Kidney glomerular epithelial cell (primary cell): ENCODE results near the gene GALNTL6.

Experiments used
- DNase-seq: peaks from one replicate; lab custom pipeline; 2025; lab: John Stamatoyannopoulos, UW

Gene GALNTL6

DNA sequence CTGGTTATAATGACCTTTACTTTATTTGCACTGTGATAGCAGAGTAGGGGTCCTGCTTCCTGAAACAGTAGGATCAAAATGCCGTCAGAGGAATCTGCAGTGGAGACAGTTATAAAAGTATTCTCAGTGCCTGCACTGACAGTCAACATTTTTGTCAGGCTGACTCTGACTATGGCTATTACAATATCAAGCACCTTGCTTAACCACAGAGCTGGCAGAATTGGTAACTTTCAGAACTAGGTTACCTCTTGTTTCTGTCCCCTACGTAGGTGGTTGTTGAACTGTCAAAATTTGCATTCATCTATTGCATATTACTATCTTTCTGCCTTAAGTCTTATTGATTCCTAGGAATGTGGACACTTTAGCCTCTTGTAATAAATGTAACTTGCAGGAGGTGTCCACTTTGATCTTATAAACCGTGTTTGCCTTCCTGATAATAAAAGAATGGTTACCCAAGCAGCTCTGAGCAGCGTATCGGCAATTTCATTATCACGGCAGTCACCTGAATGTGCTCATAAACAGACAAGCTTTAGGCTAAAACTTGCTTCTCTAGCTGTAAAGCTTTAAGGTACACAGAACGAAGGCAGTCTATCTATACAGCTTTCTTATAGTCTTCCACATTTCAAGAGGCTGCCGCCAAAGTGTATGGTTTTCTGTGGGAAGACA is 1002.4 kb downstream of the GALNTL6 start:
- DNase-seq = no peak

DNA sequence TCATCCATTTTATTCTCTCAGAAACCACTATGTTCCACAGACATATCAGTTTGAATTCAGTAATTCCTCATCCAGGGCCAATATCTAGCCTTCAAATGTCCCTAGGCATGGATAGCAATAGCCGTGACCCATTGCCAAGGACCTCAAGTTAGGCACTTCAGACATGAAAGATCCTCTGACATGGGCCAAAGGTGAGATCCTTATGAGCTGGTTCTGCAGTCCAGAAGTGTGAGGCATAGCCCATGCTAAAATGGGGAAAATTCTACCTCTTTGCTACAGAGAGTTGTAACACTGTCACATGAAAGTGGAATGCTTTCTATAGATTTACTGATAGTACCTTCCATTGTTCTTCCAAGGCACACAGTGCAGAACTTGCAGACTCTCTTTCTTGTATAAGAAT is 1005.7 kb downstream of the GALNTL6 start:
- DNase-seq = no peak

DNA sequence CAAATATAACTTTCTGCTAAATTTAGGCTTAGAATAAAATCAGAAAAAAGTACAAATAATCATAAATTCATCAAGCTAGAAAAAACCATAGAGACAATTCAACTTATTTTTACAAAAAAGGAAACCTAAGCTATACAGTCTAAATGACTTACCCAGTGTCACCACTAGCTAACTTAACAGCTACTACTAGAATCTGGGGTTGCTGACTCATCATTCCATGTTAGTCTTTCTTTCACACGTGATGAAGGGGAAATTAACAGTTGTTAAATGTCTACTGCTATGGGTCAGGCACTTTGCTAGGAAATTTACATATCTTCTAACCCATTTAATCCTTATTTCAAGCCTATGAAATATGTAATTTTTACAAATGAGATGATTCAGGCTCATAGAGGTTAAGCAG is 1006.1 kb downstream of the GALNTL6 start:
- DNase-seq = no peak

DNA sequence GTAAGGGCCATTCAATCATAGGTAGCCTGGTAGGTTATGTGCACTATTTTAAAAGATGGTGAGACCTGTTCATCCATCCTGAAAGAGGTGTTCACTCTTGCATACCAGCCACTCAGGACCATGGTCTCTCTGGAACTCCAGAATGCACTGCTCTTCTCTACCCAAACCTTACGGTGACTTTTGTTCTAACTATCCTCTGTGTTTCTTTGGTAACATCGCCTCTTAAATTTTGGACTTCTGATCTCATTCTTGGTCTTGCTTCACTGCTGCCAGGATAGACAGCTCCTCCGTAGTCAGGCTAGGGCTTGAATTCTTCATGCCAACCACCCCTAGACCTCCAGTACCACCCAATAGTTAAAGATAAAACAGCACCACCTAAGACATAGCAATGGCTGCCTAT is 1009.1 kb downstream of the GALNTL6 start:
- no peak for DNase-seq

DNA sequence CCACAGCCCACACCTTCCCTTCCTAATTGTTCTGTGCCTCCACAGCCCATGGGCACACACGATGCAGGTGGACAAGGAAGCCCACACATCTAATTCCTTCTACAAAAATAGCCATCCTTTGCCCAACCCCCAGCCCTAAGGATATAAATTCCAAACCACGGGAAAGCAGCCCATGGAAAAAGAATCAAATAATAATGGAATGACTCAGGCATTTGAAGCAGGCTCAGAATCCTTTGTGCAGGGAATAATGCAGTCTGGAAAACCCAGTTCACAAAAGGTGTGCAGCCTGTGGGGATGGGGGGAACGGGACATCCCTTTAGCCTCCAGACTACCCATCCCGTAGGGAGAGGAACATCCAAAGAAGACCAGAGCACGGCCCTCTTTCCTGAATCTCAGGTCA is 1013.1 kb downstream of the GALNTL6 start:
- DNase-seq = no peak

DNA sequence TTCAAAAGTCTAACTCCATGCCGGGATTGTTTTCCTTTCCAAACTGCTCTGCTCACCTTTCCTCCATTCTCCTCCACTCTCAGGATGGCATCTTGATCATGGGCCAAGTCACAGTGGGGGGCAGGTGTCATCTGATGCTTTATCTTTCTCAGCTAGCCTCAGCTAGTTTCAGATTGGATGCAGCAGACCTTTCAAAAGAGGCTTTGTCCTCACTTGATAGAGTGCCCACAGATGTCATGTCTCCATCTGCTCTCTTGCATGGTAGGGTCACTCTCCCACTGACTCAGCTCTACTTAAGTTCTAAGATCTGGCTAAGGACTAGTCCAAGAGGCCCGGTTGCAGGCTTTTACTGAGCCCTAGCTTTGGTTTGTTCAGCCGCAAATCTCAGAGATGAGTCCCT is 1013.7 kb downstream of the GALNTL6 start:
- no peak for DNase-seq

DNA sequence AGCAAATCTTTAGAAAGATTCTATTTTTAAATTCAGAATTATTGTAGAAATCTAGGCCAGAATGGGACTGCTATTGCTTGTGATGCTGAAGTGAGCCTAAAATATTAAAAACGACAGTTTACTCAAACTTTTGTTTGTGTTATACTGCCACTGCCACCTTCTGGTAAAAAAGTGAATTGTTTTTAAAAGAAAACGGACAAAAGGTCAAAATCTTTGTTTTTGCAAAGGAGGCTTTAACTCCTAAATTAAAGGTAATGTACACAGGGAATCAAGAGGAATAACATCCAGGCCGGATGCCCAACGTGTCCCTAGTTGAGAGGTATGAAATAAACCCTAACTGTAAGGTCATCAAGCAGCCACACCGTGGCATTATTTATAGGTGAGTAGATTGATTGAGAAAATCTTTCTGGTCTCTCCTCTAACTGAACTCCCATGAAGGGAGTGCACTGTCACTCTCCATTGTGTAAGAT is 1017.1 kb downstream of the GALNTL6 start:
- peak; percentile 6 for DNase-seq

DNA sequence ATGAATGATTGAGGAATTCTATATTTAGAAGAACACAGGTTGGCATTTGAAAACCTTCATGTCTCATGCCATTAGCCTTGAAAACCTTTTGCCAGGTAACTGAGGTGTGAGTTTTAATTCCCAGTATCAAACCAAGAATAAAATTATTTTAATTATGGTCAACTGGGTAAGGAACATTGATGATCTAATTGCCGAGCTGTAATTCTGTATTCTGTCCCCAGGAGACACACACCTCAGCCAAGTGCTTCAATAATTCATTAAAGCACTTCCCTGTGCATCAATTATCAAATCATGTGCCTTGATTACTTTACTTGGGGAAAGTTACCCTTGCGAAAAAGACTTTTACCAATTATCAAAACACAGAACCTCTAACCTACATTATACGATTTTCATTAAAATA is 1023.5 kb downstream of the GALNTL6 start:
- DNase-seq = no peak

DNA sequence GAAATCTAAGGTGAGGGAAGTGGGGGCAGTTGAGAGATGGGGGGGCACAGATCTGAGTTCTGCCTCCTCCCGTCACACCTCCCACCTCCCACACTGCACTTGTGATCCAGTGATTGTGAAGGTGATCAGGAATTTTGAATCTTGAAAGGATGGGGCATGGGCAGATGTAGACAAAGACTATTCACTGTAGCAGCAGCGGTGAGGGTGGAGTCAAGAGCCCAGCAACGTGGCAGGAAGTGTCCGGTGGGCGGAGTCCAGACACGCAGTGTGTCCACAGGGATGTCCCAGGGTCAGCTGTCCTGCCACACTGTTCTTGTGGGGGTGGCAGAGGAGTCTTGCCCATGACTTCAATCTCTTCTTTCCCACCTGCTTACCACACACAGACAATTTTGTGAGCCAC is 1024.9 kb downstream of the GALNTL6 start:
- no peak for DNase-seq

DNA sequence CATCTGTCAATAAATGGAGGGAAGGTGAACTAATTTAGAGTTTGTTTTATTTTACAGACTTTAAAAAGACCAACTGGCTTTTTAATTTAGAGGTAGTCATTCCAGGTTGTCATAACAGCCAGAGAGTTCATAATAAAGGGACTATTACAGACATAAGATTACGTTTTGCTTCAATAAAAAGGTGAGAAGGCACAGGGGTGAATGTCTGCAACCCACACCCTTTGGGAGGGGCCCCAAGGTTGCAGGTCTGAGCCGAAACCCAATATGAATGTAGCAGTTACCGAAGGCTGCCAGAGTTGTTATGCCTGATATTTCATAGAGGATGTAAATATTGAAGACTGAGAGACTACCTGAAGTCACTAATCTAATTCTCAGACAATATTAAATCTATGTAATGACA is 1025.7 kb downstream of the GALNTL6 start:
- no peak for DNase-seq

DNA sequence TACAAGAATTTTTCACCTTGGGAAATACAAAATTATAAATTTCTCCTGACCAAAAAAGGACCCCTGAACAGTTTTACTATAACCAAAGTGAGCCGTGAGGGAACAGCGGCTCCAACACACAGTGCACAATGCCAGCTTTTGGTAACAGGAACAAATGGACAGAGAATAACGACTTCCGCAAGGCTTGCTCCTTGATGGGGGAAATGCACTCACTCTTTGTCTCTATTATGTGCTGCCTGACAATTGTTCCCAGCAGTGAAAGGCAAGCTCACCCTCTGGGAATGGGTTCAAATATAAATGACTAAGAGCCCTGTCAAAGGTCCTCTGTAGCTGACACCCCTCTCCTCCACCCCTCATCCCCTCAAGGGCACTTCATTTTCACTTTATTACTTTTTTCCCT is 1029.6 kb downstream of the GALNTL6 start:
- no peak for DNase-seq

DNA sequence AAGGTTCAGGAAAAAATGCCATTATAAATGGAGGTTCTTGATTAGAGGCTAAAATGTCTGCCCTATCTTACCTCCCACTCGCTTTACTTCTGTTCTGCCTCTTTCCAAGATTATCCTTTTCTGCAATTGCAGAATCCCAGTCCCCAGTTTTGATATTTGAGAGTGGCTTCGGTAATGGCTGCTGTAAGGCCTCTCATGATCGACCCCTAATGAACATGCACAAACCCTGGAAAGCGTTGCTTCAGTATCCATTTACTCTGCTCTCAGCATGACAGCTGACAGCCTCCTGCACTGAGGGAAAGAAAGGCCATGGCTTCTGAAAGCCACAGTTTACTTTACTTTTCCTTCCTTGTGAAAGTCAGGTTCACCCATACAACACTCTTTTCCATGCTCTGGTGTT is 1030.0 kb downstream of the GALNTL6 start:
- no peak for DNase-seq

DNA sequence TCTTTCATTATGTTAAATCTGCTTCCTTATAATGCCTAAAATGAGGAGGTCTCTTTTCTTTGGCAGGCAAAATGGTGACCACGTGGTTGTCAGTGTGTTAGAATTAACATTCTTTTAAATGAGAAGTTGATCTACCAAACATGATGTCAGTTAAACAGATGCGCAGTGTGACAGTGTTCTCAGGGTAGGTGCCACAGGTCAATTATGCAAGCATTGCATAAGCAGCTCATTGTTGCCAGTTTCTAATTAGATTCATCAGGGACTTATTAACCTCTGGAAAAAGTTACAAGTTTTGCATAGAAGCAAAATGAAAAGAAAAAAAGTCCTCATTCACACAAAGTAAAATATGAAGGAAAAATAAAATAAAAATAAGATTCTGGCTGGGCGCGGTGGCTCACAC is 1031.4 kb downstream of the GALNTL6 start:
- DNase-seq = no peak

DNA sequence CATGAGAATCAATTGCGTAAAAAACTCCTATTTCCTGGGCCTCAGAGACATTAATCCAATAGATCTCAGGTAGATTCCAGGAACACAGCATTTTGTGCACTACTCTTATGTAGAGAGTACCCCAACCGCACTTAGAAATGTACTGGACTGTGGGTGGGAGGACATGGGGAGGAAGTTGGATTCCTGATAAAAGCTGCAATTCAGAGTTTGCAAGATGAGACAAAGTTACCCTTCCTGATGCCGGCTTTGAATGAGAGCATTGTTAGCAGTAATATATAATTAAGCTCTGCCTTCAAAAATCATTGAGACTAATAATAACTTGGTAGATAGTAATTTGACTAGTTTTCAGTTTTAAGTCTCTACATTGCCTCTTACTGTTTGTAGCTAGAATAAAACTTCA is 1032.1 kb downstream of the GALNTL6 start:
- DNase-seq = no peak

DNA sequence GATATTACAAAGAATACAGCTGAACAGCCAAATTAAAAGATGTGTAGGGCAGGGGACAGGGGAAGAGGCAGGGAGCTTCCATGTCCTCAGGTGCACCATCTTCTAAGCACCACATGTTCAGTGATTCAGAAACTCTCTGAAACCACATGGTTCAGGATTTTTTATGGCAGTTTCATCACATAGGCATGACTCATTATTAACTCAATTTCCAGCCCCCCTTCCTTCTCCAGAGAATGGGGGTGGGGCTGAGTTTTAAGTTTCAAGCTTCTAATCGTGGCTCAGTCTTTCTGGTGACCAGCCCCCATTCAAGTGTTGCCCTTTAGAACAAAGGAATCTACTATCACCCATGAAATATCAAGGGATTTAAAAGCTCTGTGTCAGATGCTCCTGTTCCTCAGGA is 1037.6 kb downstream of the GALNTL6 start:
- peak; percentile 62 for DNase-seq

DNA sequence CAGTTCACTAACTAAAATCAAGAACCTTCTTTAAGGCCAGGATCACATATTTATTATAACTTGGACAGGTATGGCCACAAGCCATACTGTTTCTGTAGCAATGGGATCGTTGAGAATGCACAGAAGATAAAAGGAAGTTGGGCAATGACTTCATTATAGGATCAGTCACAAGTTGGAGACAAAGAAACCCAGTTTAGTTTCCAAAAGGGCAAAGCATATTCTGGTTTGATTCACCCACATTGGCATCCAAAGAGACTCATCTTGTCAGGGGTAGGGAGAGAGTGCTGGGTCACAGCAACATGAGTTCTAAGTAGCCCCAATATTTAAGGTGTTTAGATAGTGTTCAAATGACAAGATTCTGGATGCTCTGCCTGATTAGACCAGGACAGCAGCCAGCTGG is 1038.3 kb downstream of the GALNTL6 start:
- DNase-seq = no peak

DNA sequence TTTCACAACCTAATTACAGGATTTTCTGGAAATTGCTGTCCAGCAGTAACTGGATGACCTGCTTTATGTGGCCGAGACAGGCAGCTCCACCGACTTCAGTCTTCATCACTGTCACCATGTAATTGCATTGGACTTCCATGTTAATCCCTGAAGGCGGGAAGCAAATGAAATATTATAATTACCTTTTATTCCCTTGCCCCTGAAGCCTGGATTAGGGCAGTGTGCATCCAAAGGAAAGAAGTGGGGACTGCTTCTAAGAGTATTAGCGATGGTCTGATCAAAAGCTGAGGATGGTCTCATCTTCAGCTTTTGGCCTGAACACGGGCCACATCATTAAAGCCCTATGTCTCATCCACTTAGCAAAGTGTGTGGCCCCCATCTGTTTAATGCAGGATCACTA is 1043.8 kb downstream of the GALNTL6 start:
- no peak for DNase-seq

DNA sequence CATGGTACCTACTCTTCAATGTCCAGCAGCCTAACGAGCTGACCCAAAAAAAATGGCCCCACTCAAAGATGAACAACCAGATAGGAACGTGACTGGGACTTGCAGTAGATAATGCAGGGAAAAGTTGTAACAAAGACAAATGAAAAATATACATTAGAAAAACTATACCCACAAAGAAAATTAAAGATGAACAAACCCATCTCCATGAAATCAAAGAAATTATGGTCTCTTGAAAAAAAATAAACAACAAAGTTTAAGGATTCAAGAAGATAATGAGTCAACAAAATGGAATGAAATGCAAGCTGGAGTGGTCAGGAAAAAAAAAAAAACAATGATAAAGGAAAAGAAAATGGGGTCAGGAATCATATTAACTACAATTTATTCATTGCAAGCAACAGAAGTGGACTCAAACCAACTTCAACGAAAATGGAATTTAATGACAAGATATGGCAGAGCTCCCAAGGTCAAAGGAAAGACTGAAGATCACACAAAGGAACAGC is 1045.6 kb downstream of the GALNTL6 start:
- DNase-seq = no peak

DNA sequence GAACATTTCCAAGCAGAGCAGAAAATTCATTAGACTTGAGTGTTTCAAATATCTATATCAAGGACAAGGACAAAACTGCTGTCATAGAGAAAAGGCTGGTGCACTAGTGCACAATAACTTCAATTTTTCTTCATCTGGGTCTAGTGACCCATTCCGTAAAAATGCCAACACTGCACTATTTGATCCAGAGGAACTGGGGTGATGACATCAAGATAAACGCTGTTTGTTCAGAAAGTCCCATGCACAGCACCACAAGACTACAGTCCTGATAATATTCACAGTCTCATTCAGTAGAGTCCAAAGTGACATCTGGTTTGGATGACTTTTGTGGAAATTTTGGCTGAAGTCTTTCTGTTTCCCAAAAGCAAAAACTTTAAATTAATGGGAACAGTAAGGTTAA is 1051.9 kb downstream of the GALNTL6 start:
- DNase-seq = no peak

DNA sequence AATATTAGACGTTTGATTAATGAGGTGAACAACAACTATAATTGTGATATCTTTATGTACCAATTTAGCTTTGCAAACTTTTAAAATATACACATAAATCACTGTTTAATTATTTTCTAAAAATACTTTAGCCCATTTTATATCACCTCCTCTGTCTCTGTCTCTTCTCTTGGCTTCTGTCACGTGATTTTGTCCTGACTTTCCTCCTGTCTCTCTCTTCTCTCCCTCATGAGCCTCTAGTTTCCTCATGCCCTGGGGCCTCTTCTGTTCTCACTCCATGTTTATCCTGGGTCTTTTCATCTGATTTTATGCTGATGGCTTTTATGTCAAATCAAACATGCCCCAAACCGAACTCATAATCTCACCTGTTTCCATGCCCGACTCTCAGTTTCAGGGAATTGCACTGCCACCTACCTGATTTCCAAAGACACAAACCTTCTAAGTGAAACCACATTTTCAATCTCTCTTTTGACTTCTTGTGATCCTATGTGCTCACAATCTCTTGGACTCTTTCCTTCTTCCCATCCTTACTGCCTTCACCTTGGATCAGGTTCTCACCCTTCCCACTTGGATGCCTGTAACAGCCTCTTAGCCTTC is 1052.4 kb downstream of the GALNTL6 start:
- no peak for DNase-seq

DNA sequence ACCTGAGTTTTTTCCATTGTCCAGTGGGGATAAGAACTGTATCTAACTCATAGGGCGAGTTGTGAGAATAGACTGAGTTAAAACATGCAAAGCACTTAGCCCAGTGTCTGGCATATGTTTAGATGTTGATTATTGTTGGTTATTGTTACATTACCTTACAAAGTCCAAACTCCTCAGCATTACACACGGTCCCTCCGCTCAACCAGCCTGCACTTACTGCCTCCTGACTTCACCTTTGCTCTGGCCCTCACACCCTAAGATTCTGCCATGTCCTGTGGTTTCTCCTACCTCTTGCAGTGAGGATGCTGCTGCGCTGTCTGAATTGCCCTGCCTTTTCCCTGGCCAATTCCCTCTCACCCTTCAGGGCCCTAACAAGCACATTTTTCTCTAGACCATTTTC is 1053.2 kb downstream of the GALNTL6 start:
- no peak for DNase-seq

DNA sequence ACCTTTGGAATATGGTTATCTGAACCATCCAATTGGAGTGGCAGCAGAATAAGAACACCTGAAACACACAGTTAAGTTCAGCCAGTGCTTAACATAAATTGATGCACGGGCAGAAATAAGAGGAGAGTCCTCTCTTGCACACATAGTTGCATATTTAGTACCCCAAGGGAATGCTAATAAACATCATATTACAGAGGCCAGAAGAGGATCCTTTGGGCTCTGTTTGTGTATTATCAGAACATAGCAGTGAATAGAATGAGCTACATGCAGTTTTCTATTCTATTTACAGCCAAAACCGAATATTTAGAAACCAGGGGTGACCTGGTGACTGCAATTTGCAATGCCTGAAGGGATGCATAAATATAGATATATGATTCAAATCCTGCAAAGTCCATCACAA is 1054.6 kb downstream of the GALNTL6 start:
- DNase-seq = no peak

DNA sequence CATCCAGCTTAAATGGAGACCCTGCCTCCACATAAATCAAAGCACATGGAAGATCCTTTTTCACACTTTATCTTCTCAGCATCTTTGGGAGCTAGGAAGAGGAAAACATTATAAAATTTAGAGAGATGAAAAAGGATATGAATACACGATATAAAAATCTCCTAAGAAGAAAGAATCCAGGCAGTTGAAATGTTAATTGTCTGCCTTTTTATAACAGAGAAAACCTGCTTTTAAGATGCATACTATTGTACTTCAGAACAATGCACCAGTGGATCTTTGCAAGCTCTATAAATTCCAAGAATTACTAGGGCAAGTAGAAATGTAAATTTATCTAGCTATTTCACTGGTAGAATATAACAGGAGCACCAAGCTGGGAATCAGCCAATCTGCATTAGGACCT is 1055.1 kb downstream of the GALNTL6 start:
- DNase-seq = no peak
